Measurements from ENCODE around the gene KRT72. TPM values are rescaled to one million over a fixed set of nuclear protein-coding genes. Genes with fewer than 3 reads are reported as not detected.

The KRT72 gene
- total RNA-seq, 4 donors from 2014 or later: not detected

GRCh38 chr12:52641468-52641867 is 40.2 kb upstream of the KRT72 start:
- ATAC-seq (no peak), DNase-seq (no peak)
- H3K36me3 ChIP-seq: no peaks in the 10 kb centered on the region
- no peaks in the 10 kb centered on the region for H3K4me1 ChIP-seq
- H3K27me3 ChIP-seq: peaks cover 0 to 11% (median 0%) of the 10 kb centered on the region in 3 donors
- H3K9me3 ChIP-seq: no peaks in the 10 kb centered on the region
- TF ChIP-seq POLR2A (IDR thresholded peaks at IDR 0.05): no peak
- TF ChIP-seq, protein P1, sequence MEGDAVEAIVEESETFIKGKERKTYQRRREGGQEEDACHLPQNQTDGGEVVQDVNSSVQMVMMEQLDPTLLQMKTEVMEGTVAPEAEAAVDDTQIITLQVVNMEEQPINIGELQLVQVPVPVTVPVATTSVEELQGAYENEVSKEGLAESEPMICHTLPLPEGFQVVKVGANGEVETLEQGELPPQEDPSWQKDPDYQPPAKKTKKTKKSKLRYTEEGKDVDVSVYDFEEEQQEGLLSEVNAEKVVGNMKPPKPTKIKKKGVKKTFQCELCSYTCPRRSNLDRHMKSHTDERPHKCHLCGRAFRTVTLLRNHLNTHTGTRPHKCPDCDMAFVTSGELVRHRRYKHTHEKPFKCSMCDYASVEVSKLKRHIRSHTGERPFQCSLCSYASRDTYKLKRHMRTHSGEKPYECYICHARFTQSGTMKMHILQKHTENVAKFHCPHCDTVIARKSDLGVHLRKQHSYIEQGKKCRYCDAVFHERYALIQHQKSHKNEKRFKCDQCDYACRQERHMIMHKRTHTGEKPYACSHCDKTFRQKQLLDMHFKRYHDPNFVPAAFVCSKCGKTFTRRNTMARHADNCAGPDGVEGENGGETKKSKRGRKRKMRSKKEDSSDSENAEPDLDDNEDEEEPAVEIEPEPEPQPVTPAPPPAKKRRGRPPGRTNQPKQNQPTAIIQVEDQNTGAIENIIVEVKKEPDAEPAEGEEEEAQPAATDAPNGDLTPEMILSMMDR (IDR thresholded peaks at IDR 0.05 in 4 of 5, conservative IDR thresholded peaks at IDR 0.05 in 1 of 5): no peak
- intact Hi-C loops (cut with DNase I; ENCODE audit: low total_unique reads): no loop called here
- in situ Hi-C loops (cut with MboI; ENCODE audit: low sequenced_read_pairs in 4 of 4): no loop called here
- no peak overlapping the region for H3K27ac ChIP-seq
- H3K4me3 ChIP-seq: no peak overlapping the region

GRCh38 chr12:52637299-52637698 is 36.0 kb upstream of the KRT72 start:
- in situ Hi-C loops (cut with MboI; ENCODE audit: low sequenced_read_pairs in 4 of 4) (no loop called here), intact Hi-C loops (cut with DNase I; ENCODE audit: low total_unique reads) (no loop called here)
- Histone ChIP-seq H3K4me1 (no peaks in the 10 kb centered on the region), H3K27ac (no peak overlapping the region), H3K4me3 (no peak overlapping the region), H3K27me3 (peaks cover 0 to 11% (median 0%) of the 10 kb centered on the region in 3 donors), H3K9me3 (no peaks in the 10 kb centered on the region), H3K36me3 (no peaks in the 10 kb centered on the region)
- no peak for DNase-seq
- TF ChIP-seq, protein P1 (IDR thresholded peaks at IDR 0.05 in 4 of 5, conservative IDR thresholded peaks at IDR 0.05 in 1 of 5): no peak
- TF ChIP-seq POLR2A (IDR thresholded peaks at IDR 0.05): no peak
- no peak for ATAC-seq

DNA sequence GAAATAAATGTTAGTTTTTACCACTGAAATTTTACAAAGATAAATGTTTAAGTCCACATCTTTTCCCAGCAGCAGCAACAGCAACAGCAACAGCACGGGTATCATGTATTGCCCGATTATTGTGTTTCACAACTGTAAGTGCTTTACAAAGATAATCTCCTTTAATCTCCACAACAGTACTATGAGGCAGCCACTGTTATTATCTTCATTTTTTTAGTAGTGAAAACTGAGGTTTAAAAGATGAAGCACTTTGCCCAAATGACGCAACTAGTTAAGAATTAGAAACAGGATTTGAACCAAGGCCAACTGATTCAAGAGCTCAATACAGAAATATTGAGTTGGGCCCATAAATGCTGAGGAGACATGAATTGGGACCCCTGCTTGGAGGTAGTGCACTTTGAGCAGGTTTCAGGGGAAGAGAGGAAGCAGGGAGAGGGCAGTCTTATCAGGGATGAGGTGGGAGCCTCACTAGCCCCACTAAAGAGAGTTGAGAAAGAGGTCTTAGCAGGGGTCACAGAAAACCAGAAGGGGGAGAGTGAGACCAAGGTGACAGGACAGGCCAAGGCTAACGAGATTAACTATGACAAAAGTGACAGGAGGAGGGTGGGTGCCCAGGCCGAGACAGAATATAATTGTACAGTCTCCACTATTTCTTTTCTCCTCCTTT is 35.5 kb upstream of the KRT72 start:
- in situ Hi-C loops (cut with MboI; ENCODE audit: low sequenced_read_pairs in 4 of 4): no loop called here
- no peaks in the 10 kb centered on the region for H3K36me3 ChIP-seq

DNA sequence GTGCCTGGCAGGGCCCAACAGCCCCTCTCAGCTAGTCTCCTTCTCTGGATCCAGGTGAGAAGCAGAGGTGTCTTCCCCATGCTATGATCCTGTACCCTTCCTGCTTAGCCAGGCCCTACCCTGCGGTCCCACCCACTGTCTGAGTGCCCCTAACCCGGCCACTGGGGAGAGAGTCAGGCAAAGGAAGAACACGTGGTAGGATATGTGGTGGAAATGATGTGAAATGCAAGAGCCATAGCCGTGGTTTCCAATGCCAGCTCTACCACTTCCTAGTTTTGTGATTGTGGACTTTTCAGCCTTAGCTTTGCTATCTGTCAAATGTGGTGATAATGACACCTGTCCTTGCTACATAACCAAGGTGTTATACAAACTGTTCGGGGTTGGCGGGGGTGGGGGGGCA is 34.9 kb upstream of the KRT72 start:
- in situ Hi-C loops (cut with MboI; ENCODE audit: low sequenced_read_pairs in 4 of 4): no loop called here

More for the DNA sequence above, 35.5 kb upstream of the KRT72 start:
- intact Hi-C loops (cut with DNase I; ENCODE audit: low total_unique reads): no loop called here
- no peak for TF ChIP-seq POLR2A (IDR thresholded peaks at IDR 0.05)
- TF ChIP-seq, protein P1 (IDR thresholded peaks at IDR 0.05 in 4 of 5, conservative IDR thresholded peaks at IDR 0.05 in 1 of 5): no peak
- no peak overlapping the region for H3K4me3 ChIP-seq
- H3K27ac ChIP-seq: no peak overlapping the region
- ATAC-seq (no peak), DNase-seq (no peak)
- H3K9me3 ChIP-seq: no peaks in the 10 kb centered on the region
- H3K27me3 ChIP-seq: peaks cover 0 to 11% (median 0%) of the 10 kb centered on the region in 3 donors
- no peaks in the 10 kb centered on the region for H3K4me1 ChIP-seq

More for the DNA sequence above, 34.9 kb upstream of the KRT72 start:
- H3K4me3 ChIP-seq: no peak overlapping the region
- no peak for TF ChIP-seq POLR2A (IDR thresholded peaks at IDR 0.05)
- TF ChIP-seq, protein P1 (IDR thresholded peaks at IDR 0.05 in 4 of 5, conservative IDR thresholded peaks at IDR 0.05 in 1 of 5): no peak
- no peaks in the 10 kb centered on the region for H3K9me3 ChIP-seq
- no peaks in the 10 kb centered on the region for H3K36me3 ChIP-seq
- no peak overlapping the region for H3K27ac ChIP-seq
- ATAC-seq: no peak
- DNase-seq: no peak
- intact Hi-C loops (cut with DNase I; ENCODE audit: low total_unique reads): no loop called here
- peaks cover 0 to 11% (median 0%) of the 10 kb centered on the region in 3 donors for H3K27me3 ChIP-seq
- no peaks in the 10 kb centered on the region for H3K4me1 ChIP-seq
